ENCODE data around the gene SLC26A4. TPM values are rescaled to one million over a fixed set of nuclear protein-coding genes. Genes with fewer than 3 reads are reported as not detected.
A peak's percentile ranks its signal among the peaks of the same experiment; 100 is the strongest.

Gene SLC26A4
- total and polyA plus RNA-seq, 2 donors (not counting 1 experiment from before 2014, with no cell fraction given), result 0.33 to 0.50 TPM

GRCh38 chr7:107728276-107728675, 67.6 kb downstream of the SLC26A4 start:
- H3K36me3 ChIP-seq (ENCODE audit: control insufficient read depth, insufficient read depth, low read length), result no peaks in the 10 kb centered on the region
- peak in 1 of 2 donors; percentile 11 for DNase-seq (ENCODE audit: low read depth in 2 of 2)
- H3K27me3 ChIP-seq (ENCODE audit: control insufficient read depth, insufficient read depth, low read length), result peaks cover 5% of the 10 kb centered on the region
- no peaks in the 10 kb centered on the region for H4K20me1 ChIP-seq (ENCODE audit: control insufficient read depth, extremely low read depth, insufficient read depth, low read length)
- no peak overlapping the region for H3K4me3 ChIP-seq (replicated peaks in 1 of 4; ENCODE audit: control extremely low read depth in 1 of 4, insufficient read depth in 1 of 4, low read depth in 3 of 4, low read length in 4 of 4)
- H3K4me2 ChIP-seq (ENCODE audit: extremely low read depth, insufficient read depth, low read length), result no peak overlapping the region
- H3K4me1 ChIP-seq (ENCODE audit: control insufficient read depth, extremely low read depth, insufficient read depth, low read length), result no peaks in the 10 kb centered on the region
- no peak overlapping the region for H3K27ac ChIP-seq (ENCODE audit: insufficient read depth, low read length)
- H2AFZ ChIP-seq (ENCODE audit: low read length), result no peak overlapping the region
- no peaks in the 10 kb centered on the region for H3K9me3 ChIP-seq (ENCODE audit: control insufficient read depth, insufficient read depth, low read depth, low read length)
- TF ChIP-seq CTCF (conservative IDR thresholded peaks at IDR 0.05 in 1 of 2, IDR thresholded peaks at IDR 0.05 in 1 of 2; ENCODE audit: low read depth in 1 of 2, low read length in 2 of 2) (no peak), EZH2 (IDR thresholded peaks at IDR 0.05; ENCODE audit: low read length, missing control alignments) (no peak)
- no peak overlapping the region for H3K9ac ChIP-seq (ENCODE audit: insufficient read depth, low read length)
- H3K79me2 ChIP-seq (ENCODE audit: control insufficient read depth, insufficient read depth, low read length), result no peaks in the 10 kb centered on the region

- Histone ChIP-seq H3K9me3 (ENCODE audit: control insufficient read depth, insufficient read depth, low read depth, low read length) (no peaks in the 10 kb centered on the region), H3K79me2 (ENCODE audit: control insufficient read depth, insufficient read depth, low read length) (peaks cover 40% of the 10 kb centered on the region), H3K4me1 (ENCODE audit: control insufficient read depth, extremely low read depth, insufficient read depth, low read length) (peaks cover 12% of the 10 kb centered on the region), H4K20me1 (ENCODE audit: control insufficient read depth, extremely low read depth, insufficient read depth, low read length) (peaks cover under 1% of the 10 kb centered on the region), H3K4me2 (ENCODE audit: extremely low read depth, insufficient read depth, low read length) (peak overlapping the region; percentile 97), H3K36me3 (ENCODE audit: control insufficient read depth, insufficient read depth, low read length) (no peaks in the 10 kb centered on the region), H3K27ac (ENCODE audit: insufficient read depth, low read length) (peak overlapping the region; percentile 98), H3K4me3 (replicated peaks in 1 of 4; ENCODE audit: control extremely low read depth in 1 of 4, insufficient read depth in 1 of 4, low read depth in 3 of 4, low read length in 4 of 4) (peak overlapping the region; percentile 86 to 99 (median 90)), H2AFZ (ENCODE audit: low read length) (peak overlapping the region; percentile 99), H3K27me3 (ENCODE audit: control insufficient read depth, insufficient read depth, low read length) (no peaks in the 10 kb centered on the region), H3K9ac (ENCODE audit: insufficient read depth, low read length) (peak overlapping the region; percentile 26)
- DNase-seq (ENCODE audit: low read depth in 2 of 2), result no peak
- TF ChIP-seq CTCF (conservative IDR thresholded peaks at IDR 0.05 in 1 of 2, IDR thresholded peaks at IDR 0.05 in 1 of 2; ENCODE audit: low read depth in 1 of 2, low read length in 2 of 2), result peak in 1 of 2 donors; percentile 2
- no peak for TF ChIP-seq EZH2 (IDR thresholded peaks at IDR 0.05; ENCODE audit: low read length, missing control alignments)
These were observed 82.3 kb downstream of the SLC26A4 start for GRCh38 chr7:107742678-107743566.

- TF ChIP-seq CTCF (conservative IDR thresholded peaks at IDR 0.05 in 1 of 2, IDR thresholded peaks at IDR 0.05 in 1 of 2; ENCODE audit: low read depth in 1 of 2, low read length in 2 of 2) (peak; percentile 67 to 70), EZH2 (IDR thresholded peaks at IDR 0.05; ENCODE audit: low read length, missing control alignments) (no peak)
- Histone ChIP-seq H3K4me1 (ENCODE audit: control insufficient read depth, extremely low read depth, insufficient read depth, low read length) (peaks cover 12% of the 10 kb centered on the region), H3K27ac (ENCODE audit: insufficient read depth, low read length) (peak within 1 kb of the TSS; percentile 98), H3K36me3 (ENCODE audit: control insufficient read depth, insufficient read depth, low read length) (no peaks in the 10 kb centered on the region), H2AFZ (ENCODE audit: low read length) (peak within 1 kb of the TSS; percentile 99), H3K4me2 (ENCODE audit: extremely low read depth, insufficient read depth, low read length) (peak within 1 kb of the TSS; percentile 97), H3K9ac (ENCODE audit: insufficient read depth, low read length) (peak within 1 kb of the TSS; percentile 91), H3K79me2 (ENCODE audit: control insufficient read depth, insufficient read depth, low read length) (peaks cover 48% of the 10 kb centered on the region), H3K4me3 (replicated peaks in 1 of 4; ENCODE audit: control extremely low read depth in 1 of 4, insufficient read depth in 1 of 4, low read depth in 3 of 4, low read length in 4 of 4) (peak within 1 kb of the TSS; percentile 86 to 99 (median 93)), H3K27me3 (ENCODE audit: control insufficient read depth, insufficient read depth, low read length) (no peaks in the 10 kb centered on the region), H3K9me3 (ENCODE audit: control insufficient read depth, insufficient read depth, low read depth, low read length) (no peaks in the 10 kb centered on the region), H4K20me1 (ENCODE audit: control insufficient read depth, extremely low read depth, insufficient read depth, low read length) (peaks cover 5% of the 10 kb centered on the region)
- peak; percentile 95 to 96 for DNase-seq (ENCODE audit: low read depth in 2 of 2)
These were observed 83.1 kb downstream of the SLC26A4 start, which contains the start of gene CBLL1 for GRCh38 chr7:107743567-107744344. TSS of gene CBLL1 (plus strand) at chr7:107744142. CDS start at chr7:107744164, 22 bp downstream.

Measured in fibroblast of lung (primary cell).